IPS DF 19.7 (cell line): Measurements from ENCODE around the gene PRM2.

ENCODE experiments used
- DNase-seq: peaks from one replicate; pipeline ENCODE4 v3.0.0-alpha.2; 2013; ENCODE audit warnings: low read depth, low spot score

PRM2 gene, protein sequence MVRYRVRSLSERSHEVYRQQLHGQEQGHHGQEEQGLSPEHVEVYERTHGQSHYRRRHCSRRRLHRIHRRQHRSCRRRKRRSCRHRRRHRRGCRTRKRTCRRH

GRCh38 chr16:11276143-11276895, at the start of gene PRM2:
Gene PRM2, minus strand, starts transcription at chr16:11276480. Its CDS starts 110 bp downstream, at chr16:11276370.
- no peak for DNase-seq

DNA sequence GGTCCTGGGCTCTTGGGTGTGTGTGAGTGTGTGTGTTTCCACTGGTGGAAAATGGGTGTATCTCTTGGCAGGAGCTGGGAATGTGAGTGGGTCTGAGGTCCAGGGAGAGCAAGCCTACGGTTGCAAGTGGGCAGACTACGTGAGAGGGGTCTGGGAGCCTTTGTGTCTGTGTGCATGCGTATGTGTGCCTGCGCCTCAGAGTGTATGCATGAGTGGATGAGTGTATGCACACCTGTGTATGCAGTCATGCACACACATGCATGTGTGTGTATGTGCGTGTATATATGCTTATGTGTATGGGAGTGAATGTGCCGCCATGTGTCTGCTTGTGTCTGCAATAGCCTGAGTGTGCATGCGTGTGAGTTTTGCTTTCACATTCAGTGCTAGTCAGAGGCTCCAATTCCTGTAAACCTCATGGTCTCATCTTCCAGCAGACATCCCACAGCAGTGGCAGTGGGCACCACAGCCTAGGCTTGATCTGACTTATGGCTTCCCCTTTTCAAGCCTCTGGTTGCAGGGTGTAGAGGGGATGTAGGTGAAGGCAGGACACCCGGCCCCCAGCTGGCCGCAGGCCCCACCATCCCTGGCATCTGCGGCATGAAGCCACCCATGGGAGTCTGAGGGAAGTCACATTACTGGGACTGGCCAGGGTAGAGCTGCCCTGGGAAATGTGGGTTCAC, 49.3 kb upstream of the PRM2 start:
- DNase-seq: no peak

DNA sequence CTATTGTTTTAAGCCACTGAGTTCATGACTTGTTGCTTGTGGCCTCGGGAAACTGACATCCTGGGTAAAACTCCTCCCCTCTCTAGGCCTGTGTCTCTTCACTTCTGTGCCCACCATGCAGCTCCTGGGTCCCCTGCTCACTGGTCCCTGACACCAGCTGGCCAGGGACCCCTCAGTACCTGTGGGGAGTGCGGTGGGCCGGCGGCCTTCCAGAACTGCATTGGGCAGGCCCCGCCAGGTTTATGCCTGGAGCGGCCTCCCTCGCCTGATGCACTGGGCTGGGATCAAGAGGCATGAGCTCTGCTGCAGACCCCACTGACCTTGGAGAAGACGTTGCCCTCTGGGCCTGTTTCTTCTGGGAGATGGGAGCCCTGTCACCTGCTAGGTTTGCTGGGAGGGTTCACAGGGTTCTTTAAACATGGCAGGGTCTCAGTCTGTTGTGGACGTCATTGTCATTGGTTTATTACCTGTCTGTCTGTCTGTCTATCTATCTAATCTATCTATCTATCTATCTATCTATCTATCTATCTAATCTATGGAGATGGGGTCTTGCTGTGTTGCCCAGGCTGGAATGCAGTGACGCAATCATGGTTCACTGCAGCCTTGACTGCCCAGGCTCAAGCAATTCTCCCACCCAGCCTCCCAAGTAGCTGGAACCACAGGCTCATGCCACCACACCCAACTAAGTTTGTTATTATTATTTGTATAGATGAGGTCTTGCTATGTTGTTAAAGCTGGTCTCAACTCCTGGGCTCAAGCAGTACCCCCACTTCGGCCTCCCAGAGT, 47.5 kb upstream of the PRM2 start:
- no peak for DNase-seq

GRCh38 chr16:11322823-11323222, 46.5 kb upstream of the PRM2 start:
- no peak for DNase-seq

- no peak for DNase-seq
Measured at GRCh38 chr16:11321662-11322061, 45.4 kb upstream of the PRM2 start.

GRCh38 chr16:11320170-11320569, 43.9 kb upstream of the PRM2 start:
- DNase-seq: no peak

GRCh38 chr16:11319529-11320146, 43.4 kb upstream of the PRM2 start:
- no peak for DNase-seq

- DNase-seq: no peak
Measured at GRCh38 chr16:11318817-11319216, 42.5 kb upstream of the PRM2 start.

DNA sequence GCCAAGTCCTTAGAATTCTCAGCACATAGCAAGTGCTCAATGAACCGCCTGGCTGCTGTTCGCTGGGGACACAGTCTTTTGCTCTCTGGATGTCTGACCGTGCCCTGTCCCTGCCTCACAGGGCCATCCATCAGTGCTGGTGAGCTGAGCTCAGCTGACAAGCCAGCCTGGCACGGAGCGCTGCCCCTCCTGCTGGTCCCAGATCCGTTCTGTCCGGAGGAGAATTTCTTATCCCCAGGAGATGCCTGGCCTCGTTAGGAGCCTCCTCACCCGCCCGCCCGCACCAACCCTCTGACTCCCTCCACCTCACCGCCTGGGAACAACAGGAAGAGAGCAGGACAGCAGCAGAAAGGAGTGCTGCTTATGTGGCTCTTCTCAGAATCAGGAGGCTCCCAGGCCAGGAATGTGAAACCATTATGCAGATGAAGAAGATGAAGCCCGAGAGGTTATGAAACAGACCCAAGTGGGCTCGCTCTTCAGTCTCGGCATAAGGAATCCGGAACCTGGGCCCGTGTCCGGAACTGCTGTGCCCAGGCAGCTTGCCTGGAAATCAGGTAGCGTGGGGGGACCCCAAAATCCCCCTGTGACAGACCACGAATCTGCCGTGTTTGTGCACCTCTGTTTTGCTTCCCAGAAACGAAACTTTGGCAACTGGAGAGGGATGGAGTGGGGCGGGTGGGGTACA, 40.2 kb upstream of the PRM2 start:
- DNase-seq: no peak

GRCh38 chr16:11315510-11315909, 39.2 kb upstream of the PRM2 start:
- peak; percentile 99 for DNase-seq

GRCh38 chr16:11314309-11314894, 38.1 kb upstream of the PRM2 start:
- no peak for DNase-seq

DNA sequence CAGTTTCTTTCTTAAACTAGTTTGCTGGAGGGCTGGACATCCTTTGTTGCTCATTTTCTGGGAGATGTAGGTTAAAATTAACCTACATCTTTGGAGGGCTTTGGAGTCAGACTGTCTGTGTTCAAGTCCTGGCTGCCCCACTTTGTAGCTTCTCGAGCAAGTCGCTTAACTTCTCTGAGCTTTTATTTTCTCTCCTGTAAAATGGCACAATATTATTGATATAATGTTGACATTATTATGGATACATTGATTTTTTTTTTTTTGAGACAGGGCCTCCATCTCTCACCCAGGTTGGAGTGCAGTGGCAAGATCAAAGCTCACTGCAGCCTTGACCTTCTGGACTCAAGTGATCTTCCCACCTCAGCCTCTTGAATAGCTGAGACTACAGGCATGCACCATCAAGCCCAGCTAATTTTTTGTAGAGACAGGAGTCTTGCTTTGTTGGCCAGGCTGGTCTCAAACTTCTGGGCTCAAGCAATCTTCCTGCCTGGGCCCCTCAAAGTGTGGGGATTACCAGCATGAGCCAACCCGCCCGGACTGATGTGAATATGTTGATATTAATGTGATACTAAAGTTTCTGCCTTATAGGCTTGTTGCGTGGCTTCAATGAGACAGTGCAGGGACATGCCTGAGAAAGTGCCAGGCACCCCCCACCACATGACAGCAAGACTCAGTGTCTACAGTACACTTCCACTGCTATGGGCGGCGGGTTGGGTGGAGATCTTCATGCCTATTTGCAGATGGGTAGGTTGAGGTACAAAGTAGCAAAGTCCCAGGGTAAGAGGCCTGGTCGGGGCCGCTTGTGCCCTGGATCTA, 37.4 kb upstream of the PRM2 start:
- no peak for DNase-seq

- DNase-seq: no peak
Measured at GRCh38 chr16:11312718-11313492, 36.6 kb upstream of the PRM2 start.

GRCh38 chr16:11310997-11311561, 34.8 kb upstream of the PRM2 start:
- DNase-seq: no peak

GRCh38 chr16:11310634-11310977, 34.3 kb upstream of the PRM2 start:
- DNase-seq: no peak

- DNase-seq: no peak
Measured at GRCh38 chr16:11309895-11310633, 33.8 kb upstream of the PRM2 start.

DNA sequence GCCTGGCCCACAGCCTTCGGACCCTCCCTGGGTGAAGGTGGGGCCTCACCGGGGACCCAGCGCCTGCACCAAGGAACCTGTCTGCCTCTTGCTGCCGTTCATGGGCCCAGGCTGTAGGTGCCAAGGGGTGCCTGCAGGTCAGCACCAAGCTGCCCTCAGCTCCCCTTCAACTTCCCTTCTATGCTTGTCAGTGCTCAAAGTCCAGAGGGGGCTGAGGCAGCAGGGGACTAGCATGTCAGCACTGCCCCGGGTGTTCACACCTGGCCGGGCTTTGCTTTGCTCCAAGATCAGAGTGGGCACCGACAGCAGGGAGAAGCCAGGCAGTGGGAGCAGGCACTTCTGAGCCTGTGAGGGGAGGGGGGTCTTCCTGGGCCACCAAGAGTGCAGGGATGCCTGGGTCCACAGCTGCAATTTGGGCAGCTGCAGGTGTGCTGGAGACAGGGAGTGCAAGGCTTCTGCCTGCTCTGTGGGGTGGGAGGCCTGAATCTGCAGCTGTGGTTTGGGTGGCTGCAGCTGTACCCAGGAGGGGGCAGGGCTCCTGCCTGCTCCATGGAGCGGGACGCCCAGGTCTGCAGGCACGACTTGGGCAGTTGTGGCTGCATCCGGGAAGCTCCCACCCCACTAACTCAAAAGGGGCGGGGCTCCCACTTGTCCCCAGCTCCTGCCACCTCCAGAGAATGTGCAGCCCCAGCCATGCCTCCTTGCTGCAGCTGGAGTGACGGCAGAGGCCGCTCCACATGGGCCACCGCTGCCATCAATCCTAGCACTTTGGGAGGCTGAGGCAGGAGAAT, 32.4 kb upstream of the PRM2 start:
- no peak for DNase-seq
